HG03439 (cell line): ENCODE data around the gene PAEP.
"Not testable (repeated sequence)": the region's sequence is repeated elsewhere in the genome, so short reads cannot be mapped to it uniquely, and the experiment has no call there.

Experiments used
- ATAC-seq: cut with Tn5 transposase; IDR thresholded peaks from one replicate; pipeline ENCODE4 v1.9.1; 2021; ENCODE audit warnings: mild to moderate bottlenecking, moderate library complexity; ENCODE audit not compliant: unreplicated experiment

Gene PAEP

GRCh38 chr9:135525241-135526088, 36.1 kb upstream of the PAEP start:
- no peak for ATAC-seq

GRCh38 chr9:135526089-135526729, 35.3 kb upstream of the PAEP start:
- ATAC-seq, result no peak

- ATAC-seq, result no peak
These were observed 34.6 kb upstream of the PAEP start for GRCh38 chr9:135526730-135527571.

GRCh38 chr9:135528842-135529435, 32.6 kb upstream of the PAEP start:
- not testable (repeated sequence) for ATAC-seq

- ATAC-seq, result no peak
These were observed 31.4 kb upstream of the PAEP start for GRCh38 chr9:135530146-135530545.

GRCh38 chr9:135531096-135531495, 30.5 kb upstream of the PAEP start:
- no peak for ATAC-seq

GRCh38 chr9:135533113-135533512, 28.4 kb upstream of the PAEP start:
- ATAC-seq, result no peak

GRCh38 chr9:135533674-135534073, 27.9 kb upstream of the PAEP start:
- ATAC-seq, result no peak

- not testable (repeated sequence) for ATAC-seq
These were observed 27.3 kb upstream of the PAEP start for GRCh38 chr9:135534192-135534711.

GRCh38 chr9:135534826-135535225, 26.7 kb upstream of the PAEP start:
- not testable (repeated sequence) for ATAC-seq

GRCh38 chr9:135535631-135536030, 25.9 kb upstream of the PAEP start:
- ATAC-seq, result not testable (repeated sequence)

GRCh38 chr9:135536216-135536615, 25.3 kb upstream of the PAEP start:
- ATAC-seq, result no peak

- ATAC-seq, result not testable (repeated sequence)
These were observed 18.2 kb upstream of the PAEP start for GRCh38 chr9:135543262-135543894.

GRCh38 chr9:135544981-135545635, 16.4 kb upstream of the PAEP start:
- ATAC-seq, result no peak

GRCh38 chr9:135545646-135546176, 15.8 kb upstream of the PAEP start, which contains the start of gene OBP2A:
Gene OBP2A, plus strand, starts transcription at chr9:135546126. Its CDS starts 55 bp downstream, at chr9:135546181.
- ATAC-seq, result not testable (repeated sequence)

GRCh38 chr9:135546792-135547617, 14.6 kb upstream of the PAEP start:
- ATAC-seq, result not testable (repeated sequence)

GRCh38 chr9:135547756-135548736, 13.5 kb upstream of the PAEP start:
- ATAC-seq, result no peak
